ENCODE measurements around the gene HERPUD1. TPM values are rescaled to one million over a fixed set of nuclear protein-coding genes. Genes with fewer than 3 reads are reported as not detected.

The HERPUD1 gene
- polyA plus RNA-seq, 1 of the 3 experiments (the other 2 are of a cell fraction) = 46.3 TPM

GRCh38 chr16:56936491-56936890 is 4.5 kb downstream of the HERPUD1 start:
- TF ChIP-seq MEF2A (IDR thresholded peaks at IDR 0.05; ENCODE audit: borderline replicate concordance, low read depth) (no peak), MXI1 (IDR thresholded peaks at IDR 0.05; ENCODE audit: low read depth, low read length) (no peak), EP300 (IDR thresholded peaks at IDR 0.05; ENCODE audit: borderline replicate concordance in 1 of 2, low read depth in 1 of 2, low read length in 1 of 2) (no peak), YY1 (IDR thresholded peaks at IDR 0.05; ENCODE audit: low read depth) (no peak), RCOR1 (IDR thresholded peaks at IDR 0.05; ENCODE audit: low read length) (no peak), REST (IDR thresholded peaks at IDR 0.05; ENCODE audit: low read depth, low read length) (no peak), FOXJ3 (CRISPR knock-in tag; IDR thresholded peaks at IDR 0.05) (no peak), FOSL2 (IDR thresholded peaks at IDR 0.05; ENCODE audit: borderline replicate concordance, low read depth) (no peak), ELF1 (IDR thresholded peaks at IDR 0.05) (no peak), SMC3 (IDR thresholded peaks at IDR 0.05; ENCODE audit: low read depth, low read length) (no peak), GABPA (IDR thresholded peaks at IDR 0.05; ENCODE audit: low read depth) (no peak), FOXM1 (IDR thresholded peaks at IDR 0.05; ENCODE audit: low read depth) (no peak)
- Histone ChIP-seq H3K9ac (no peak overlapping the region), H3K27ac (ENCODE audit: low read depth in 2 of 2, low read length in 1 of 2) (no peak overlapping the region), H3K4me2 (no peak overlapping the region; the same call in 1 of the 2 replicates), H3K9me2 (no peaks in the 10 kb centered on the region), H4K20me1 (ENCODE audit: insufficient read depth) (peaks cover 78% of the 10 kb centered on the region), H3K36me3 (replicated peaks in 1 of 2; ENCODE audit: control insufficient read depth in 1 of 2, insufficient read depth in 2 of 2, low read length in 1 of 2) (peaks cover 63% of the 10 kb centered on the region in 2 experiments), H3K9me3 (no peaks in the 10 kb centered on the region), H2AFZ (ENCODE audit: low read depth) (no peak overlapping the region), H3K4me1 (ENCODE audit: control insufficient read depth in 1 of 2, insufficient read depth in 2 of 2, low read depth in 1 of 2, low read length in 1 of 2) (peaks cover 14 to 21% of the 10 kb centered on the region in 2 experiments; a peak in 3 of 4 replicates), H3K79me2 (ENCODE audit: insufficient read depth) (peaks cover 85% of the 10 kb centered on the region), H3K4me3 (ENCODE audit: low read depth in 2 of 2, low read length in 1 of 2) (no peak overlapping the region), H3K27me3 (ENCODE audit: insufficient read depth) (no peaks in the 10 kb centered on the region), H3F3A (replicated peaks; ENCODE audit: insufficient read depth) (peaks cover 14% of the 10 kb centered on the region)
- WGBS (ENCODE audit: low lambda C conversion rate) = 90% methylated on average over 5 of the region's 5 CpGs
- POLR2A ChIA-PET = interaction anchor here (0.7 to 1.4 kb wide), 2 partner anchors 53 to 62 kb away, joined by 3 to 4 read pairs; partner anchors contain the start of gene NLRC5
- CTCF ChIA-PET = interaction anchor here (0.8 to 2.2 kb wide), 4 partner anchors 62 to 143 kb away, joined by 3 to 6 read pairs (median 4); no protein-coding TSS in a partner anchor
- no peak for DNase-seq

- Histone ChIP-seq H3K9me3 (no peaks in the 10 kb centered on the region), H3K4me1 (ENCODE audit: control insufficient read depth in 1 of 2, insufficient read depth in 2 of 2, low read depth in 1 of 2, low read length in 1 of 2) (peaks cover 14 to 20% of the 10 kb centered on the region in 2 experiments; a peak in 3 of 4 replicates), H3K9me2 (no peaks in the 10 kb centered on the region), H3K27me3 (ENCODE audit: insufficient read depth) (no peaks in the 10 kb centered on the region), H3K4me2 (no peak overlapping the region), H3K36me3 (replicated peaks in 1 of 2; ENCODE audit: control insufficient read depth in 1 of 2, insufficient read depth in 2 of 2, low read length in 1 of 2) (peaks cover 68% of the 10 kb centered on the region in 2 experiments), H3F3A (replicated peaks; ENCODE audit: insufficient read depth) (peaks cover 17% of the 10 kb centered on the region), H3K4me3 (ENCODE audit: low read depth in 2 of 2, low read length in 1 of 2) (no peak overlapping the region), H3K9ac (no peak overlapping the region), H2AFZ (ENCODE audit: low read depth) (no peak overlapping the region), H3K27ac (ENCODE audit: low read depth in 2 of 2, low read length in 1 of 2) (no peak overlapping the region), H4K20me1 (ENCODE audit: insufficient read depth) (peaks cover 80% of the 10 kb centered on the region), H3K79me2 (ENCODE audit: insufficient read depth) (peaks cover 85% of the 10 kb centered on the region)
- CTCF ChIA-PET = interaction anchor here (0.6 to 2.2 kb wide), 6 partner anchors 62 to 281 kb away, joined by 3 to 6 read pairs (median 4); no protein-coding TSS in a partner anchor
- POLR2A ChIA-PET = interaction anchor here (0.6 to 1.4 kb wide), 3 partner anchors 52 to 685 kb away, joined by 3 to 5 read pairs (median 4); partner anchors contain the start of gene NLRC5
- WGBS (ENCODE audit: low lambda C conversion rate) = 95% methylated on average over 5 of the region's 5 CpGs
- TF ChIP-seq GABPA (IDR thresholded peaks at IDR 0.05; ENCODE audit: low read depth) (no peak), TEAD4 (IDR thresholded peaks at IDR 0.05; ENCODE audit: borderline replicate concordance, insufficient read depth) (no peak), SMC3 (IDR thresholded peaks at IDR 0.05; ENCODE audit: low read depth, low read length) (no peak)
- no peak for DNase-seq
Observed at GRCh38 chr16:56936950-56937349, 5.0 kb downstream of the HERPUD1 start.

Data from SK-N-SH (cell line).